Measurements from ENCODE around the gene PNCK. TPM values are rescaled to one million over a fixed set of nuclear protein-coding genes. Genes with fewer than 3 reads are reported as not detected.
A peak's percentile ranks its signal among the peaks of the same experiment; 100 is the strongest.

PNCK gene
- total and polyA plus RNA-seq, 2 of the 13 experiments (the other 11 are each of a cell fraction or from before 2014, with no cell fraction given): 33.1 TPM; not detected in 1

GRCh38 chrX:153646620-153647373 is 26.8 kb downstream of the PNCK start, which contains the start of gene DUSP9 (continued):
- TF ChIP-seq KDM5B (CRISPR knock-in tag; IDR thresholded peaks at IDR 0.05; ENCODE audit: borderline replicate concordance) (no peak; the same call in 1 of the 2 replicates), ZNF629 (CRISPR knock-in tag; conservative IDR thresholded peaks at IDR 0.05) (peak; percentile 98), ZHX1 (CRISPR knock-in tag; IDR thresholded peaks at IDR 0.05; ENCODE audit: low read depth) (no peak), SRF (IDR thresholded peaks at IDR 0.05; ENCODE audit: low read depth, low read length) (no peak), IKZF1 (IDR thresholded peaks at IDR 0.05) (no peak), FOXA1 (IDR thresholded peaks at IDR 0.05) (no peak), FOXA1 (CRISPR knock-in tag; IDR thresholded peaks at IDR 0.05) (peak; percentile 32; the same call in 1 of the 2 replicates), HMG20A (CRISPR knock-in tag; IDR thresholded peaks at IDR 0.05; ENCODE audit: borderline replicate concordance) (peak; percentile 42; the same call in 1 of the 2 replicates), ZNF605 (CRISPR knock-in tag; IDR thresholded peaks at IDR 0.05) (no peak), MNT (IDR thresholded peaks at IDR 0.05) (no peak), ZNF564 (CRISPR knock-in tag; IDR thresholded peaks at IDR 0.05) (no peak), ZNF136 (CRISPR knock-in tag; IDR thresholded peaks at IDR 0.05; ENCODE audit: low read depth) (no peak), ISL2 (CRISPR knock-in tag; IDR thresholded peaks at IDR 0.05) (peak; percentile 86), NR2F6 (IDR thresholded peaks at IDR 0.05) (peak; percentile 90), NR2F6 (CRISPR knock-in tag; IDR thresholded peaks at IDR 0.05) (peak; percentile 99), MTERF4 (CRISPR knock-in tag; IDR thresholded peaks at IDR 0.05) (no peak), SALL1 (CRISPR knock-in tag; IDR thresholded peaks at IDR 0.05) (peak; percentile 68), ZBTB21 (CRISPR knock-in tag; IDR thresholded peaks at IDR 0.05) (no peak), PTBP1 (IDR thresholded peaks at IDR 0.05; ENCODE audit: low read depth, low read length, poor library complexity, severe bottlenecking) (no peak), POLR2A (IDR thresholded peaks at IDR 0.05; ENCODE audit: insufficient read depth in 1 of 2, low read depth in 2 of 2, low read length in 2 of 2) (no peak), ZNF292 (CRISPR knock-in tag; IDR thresholded peaks at IDR 0.05; ENCODE audit: borderline replicate concordance, low read depth) (no peak), ZNF781 (CRISPR knock-in tag; IDR thresholded peaks at IDR 0.05; ENCODE audit: borderline replicate concordance, not compliant biosample characterization) (no peak)
- TF ChIP-seq, protein P1, sequence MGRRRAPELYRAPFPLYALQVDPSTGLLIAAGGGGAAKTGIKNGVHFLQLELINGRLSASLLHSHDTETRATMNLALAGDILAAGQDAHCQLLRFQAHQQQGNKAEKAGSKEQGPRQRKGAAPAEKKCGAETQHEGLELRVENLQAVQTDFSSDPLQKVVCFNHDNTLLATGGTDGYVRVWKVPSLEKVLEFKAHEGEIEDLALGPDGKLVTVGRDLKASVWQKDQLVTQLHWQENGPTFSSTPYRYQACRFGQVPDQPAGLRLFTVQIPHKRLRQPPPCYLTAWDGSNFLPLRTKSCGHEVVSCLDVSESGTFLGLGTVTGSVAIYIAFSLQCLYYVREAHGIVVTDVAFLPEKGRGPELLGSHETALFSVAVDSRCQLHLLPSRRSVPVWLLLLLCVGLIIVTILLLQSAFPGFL (CRISPR knock-in tag; IDR thresholded peaks at IDR 0.05): no peak
- TF ChIP-seq, protein P2, sequence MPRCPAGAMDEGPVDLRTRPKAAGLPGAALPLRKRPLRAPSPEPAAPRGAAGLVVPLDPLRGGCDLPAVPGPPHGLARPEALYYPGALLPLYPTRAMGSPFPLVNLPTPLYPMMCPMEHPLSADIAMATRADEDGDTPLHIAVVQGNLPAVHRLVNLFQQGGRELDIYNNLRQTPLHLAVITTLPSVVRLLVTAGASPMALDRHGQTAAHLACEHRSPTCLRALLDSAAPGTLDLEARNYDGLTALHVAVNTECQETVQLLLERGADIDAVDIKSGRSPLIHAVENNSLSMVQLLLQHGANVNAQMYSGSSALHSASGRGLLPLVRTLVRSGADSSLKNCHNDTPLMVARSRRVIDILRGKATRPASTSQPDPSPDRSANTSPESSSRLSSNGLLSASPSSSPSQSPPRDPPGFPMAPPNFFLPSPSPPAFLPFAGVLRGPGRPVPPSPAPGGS (CRISPR knock-in tag; IDR thresholded peaks at IDR 0.05): no peak; the same call in 1 of the 2 replicates

Measured in HepG2 (cell line).